NCI-H2081 (cell line): ENCODE results near the gene GTF2F2.
A peak's percentile ranks its signal among the peaks of the same experiment; 100 is the strongest.
"Not testable (repeated sequence)": the region's sequence is repeated elsewhere in the genome, so short reads cannot be mapped to it uniquely, and the experiment has no call there.

Experiments
- DNase-seq, 2 experiments: peaks; one replicate each; lab custom pipeline; 2025; lab: John Stamatoyannopoulos, UW

The GTF2F2 gene

DNA sequence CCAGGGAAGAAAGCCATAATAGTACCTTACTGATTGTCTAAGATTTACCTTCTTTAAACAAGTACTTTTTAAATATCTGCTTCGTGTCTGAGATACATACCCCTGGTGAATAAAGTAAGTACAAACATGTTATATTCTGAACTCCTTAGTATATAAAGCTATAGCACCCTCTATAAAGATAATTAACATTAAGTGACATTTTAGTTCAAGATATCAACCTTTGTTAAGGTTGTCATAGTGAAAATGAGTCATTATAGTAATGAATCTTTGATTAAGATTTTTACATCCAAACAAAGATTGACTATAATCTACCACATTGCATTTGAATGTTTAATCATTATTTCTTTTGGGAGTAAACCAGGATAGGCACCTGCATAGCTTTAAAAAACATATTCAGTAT lies 135.9 kb downstream of the GTF2F2 start:
- no peak for DNase-seq

- DNase-seq, result no peak
Measured at GRCh38 chr13:45257638-45258333, 137.5 kb downstream of the GTF2F2 start.

DNA sequence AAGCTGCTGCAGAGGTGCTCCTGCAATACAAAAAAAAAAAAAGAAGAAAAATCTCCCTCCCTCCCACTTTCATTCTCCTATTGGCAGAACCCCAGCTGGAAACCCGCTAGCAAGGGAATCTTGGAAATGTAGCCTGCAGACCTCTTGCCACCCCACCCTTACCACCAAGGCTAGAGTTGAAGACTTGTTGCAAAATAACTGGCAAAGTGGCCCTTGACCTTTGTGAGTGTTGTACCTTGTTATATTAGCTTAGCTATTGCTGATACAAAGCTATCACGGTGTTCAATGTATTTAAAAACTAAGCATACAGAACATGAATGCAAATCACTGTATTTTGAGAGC lies 138.0 kb downstream of the GTF2F2 start:
- DNase-seq, result no peak

- DNase-seq, result no peak
Measured at GRCh38 chr13:45267215-45267614, 146.9 kb downstream of the GTF2F2 start.

DNA sequence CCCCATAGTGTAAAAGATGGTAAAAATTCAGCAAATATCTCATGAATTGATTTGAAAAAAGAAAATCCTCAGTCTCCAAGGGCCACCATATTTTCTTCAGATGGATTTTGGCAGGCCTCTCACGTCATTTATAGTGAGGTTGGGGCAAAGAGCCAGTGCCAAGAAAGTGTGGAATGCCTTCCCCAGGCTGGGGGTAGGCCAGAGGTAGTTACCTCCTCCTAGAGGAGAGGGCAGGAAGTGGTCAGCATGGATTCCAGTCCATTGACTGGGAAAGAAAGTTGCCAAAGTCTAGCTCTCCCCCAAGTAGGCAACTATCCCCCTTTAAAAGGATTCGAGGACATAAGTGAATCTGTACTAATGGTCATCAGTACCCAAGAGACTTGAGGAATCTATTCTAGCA lies 148.9 kb downstream of the GTF2F2 start:
- DNase-seq, result no peak

- DNase-seq, result no peak
Measured at GRCh38 chr13:45276913-45277312, 156.6 kb downstream of the GTF2F2 start.

- DNase-seq, result no peak
Measured at GRCh38 chr13:45278096-45278645, 157.9 kb downstream of the GTF2F2 start.

- DNase-seq, result no peak
Measured at GRCh38 chr13:45280011-45280410, 159.7 kb downstream of the GTF2F2 start.

- peak; percentile 68 to 75 for DNase-seq
Measured at GRCh38 chr13:45280751-45281634, 160.7 kb downstream of the GTF2F2 start.

DNA sequence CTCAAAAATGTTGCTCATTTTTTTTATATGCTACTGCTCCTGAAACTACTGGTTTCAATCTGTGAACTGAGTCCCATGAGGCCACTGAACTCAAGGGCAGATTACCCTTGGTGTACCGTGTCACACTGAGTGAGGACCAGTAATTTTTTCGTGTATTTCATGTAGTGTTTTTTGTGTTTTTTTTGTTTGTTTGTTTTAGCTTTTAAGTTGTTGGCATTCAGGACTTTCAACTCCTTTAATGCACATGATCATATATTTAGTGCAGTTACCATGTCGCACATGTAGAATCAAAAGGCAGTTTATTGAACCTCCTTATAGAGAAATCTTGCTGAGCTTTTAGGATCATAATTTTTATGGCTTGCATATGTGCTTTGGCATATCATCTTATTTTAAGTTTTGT lies 162.7 kb downstream of the GTF2F2 start:
- no peak for DNase-seq

DNA sequence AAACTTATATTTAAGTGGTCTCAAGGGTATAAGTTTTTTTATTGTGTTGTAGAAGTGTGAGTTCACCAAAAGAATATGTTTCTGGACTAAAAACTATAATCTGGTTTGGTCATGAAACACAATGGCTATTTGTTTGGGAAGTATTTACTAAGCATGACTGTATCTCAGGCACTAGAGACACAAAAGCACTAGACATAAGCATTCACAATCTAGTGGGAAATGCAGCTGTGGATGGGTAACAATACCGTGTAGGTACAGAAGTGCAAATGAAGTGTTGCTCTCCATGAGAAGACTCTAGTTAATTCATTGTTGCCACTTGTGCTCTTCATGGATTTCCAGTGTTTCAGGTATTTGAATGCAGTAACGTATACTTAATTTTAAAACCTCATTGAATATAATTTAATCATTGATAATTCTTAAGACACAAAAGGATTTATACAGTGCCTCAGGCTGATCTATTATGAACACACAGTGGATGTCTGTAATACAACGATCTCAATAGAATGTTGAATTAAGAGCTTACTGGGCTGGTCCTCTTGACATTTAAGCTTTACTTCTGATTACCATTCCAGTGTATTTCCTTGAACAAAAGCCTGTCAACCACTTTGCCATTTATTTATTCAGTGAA lies 169.7 kb downstream of the GTF2F2 start:
- DNase-seq, result peak in 1 of 2 experiments; percentile 10

- DNase-seq, result peak in 1 of 2 experiments; percentile 12
Measured at GRCh38 chr13:45292176-45292575, 171.9 kb downstream of the GTF2F2 start.

DNA sequence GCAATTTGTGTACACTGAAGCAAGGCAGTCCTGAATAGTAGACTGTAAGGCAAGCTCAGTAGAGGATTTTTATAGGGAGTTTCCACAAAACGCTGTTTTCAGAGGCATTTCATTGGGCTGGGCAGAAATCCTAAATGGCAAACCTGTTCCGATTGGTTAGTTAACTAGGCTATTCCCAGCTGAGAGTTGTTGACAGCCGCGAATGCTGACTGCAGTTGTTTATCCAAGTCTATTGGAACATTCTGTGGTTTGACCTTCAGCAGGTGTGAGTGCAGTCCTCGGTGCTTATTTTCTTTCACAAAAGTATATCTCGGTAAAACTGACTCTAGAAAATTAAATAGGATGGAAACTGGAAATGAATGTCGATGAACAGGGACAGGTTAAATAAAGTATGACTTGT lies 175.2 kb downstream of the GTF2F2 start:
- DNase-seq, result no peak

GRCh38 chr13:45296259-45296658 lies 175.9 kb downstream of the GTF2F2 start:
- no peak for DNase-seq

GRCh38 chr13:45297456-45298205 lies 177.3 kb downstream of the GTF2F2 start:
- DNase-seq, result no peak

DNA sequence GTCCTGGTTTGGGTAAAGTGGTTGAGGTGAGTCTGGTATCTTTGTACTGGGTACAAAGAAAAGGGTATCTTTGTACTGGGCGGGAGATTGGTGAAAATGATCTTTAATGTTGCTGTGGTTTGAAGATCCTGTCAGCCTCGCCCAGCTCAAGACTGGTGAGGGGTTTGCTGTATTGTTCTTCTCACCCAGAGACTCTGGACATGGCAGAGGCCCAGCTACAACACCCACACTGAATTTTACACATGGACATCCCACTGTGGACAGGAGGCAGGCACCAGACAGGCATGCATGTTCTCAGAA lies 177.8 kb downstream of the GTF2F2 start:
- DNase-seq, result no peak

DNA sequence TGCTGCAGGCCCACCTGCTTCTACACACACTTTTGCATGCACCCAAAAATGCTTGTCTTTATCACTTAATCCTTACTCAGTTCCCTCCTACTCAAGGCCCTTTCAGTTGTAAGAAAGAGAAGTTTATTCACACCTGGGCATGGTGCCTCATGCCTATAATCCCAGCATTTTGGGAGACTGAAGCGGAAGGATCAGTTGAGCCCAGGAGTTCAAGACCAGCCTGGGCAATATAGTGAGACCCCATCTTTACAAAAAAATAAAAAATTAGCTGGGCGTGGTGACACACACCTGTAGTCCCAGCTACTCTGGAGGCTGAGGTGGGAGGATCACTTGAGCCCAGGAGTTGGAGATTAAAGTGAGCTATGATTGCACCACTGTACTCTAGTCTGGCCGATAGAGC lies 178.2 kb downstream of the GTF2F2 start:
- DNase-seq, result not testable (repeated sequence)

DNA sequence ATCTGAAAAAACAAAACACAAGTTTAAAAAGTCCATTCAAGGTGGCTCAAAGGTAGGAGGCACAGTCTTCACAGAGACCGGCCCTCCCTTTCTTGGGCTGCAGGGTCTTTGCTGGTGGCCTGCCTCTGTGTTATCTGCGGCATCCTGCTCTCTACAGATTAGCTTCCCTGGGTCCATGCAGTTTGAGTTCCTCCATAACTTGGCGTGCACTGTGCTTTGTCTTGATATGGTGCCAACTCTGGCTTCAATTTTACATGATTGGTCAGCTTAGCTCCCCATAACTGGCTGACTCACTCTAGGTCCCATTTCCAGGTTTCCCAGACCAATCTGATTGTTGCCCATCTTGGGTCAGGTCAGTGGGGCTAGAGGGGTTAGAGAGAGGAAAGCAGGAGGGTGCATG lies 178.9 kb downstream of the GTF2F2 start:
- no peak for DNase-seq

GRCh38 chr13:45300190-45300985 lies 180.1 kb downstream of the GTF2F2 start:
- no peak for DNase-seq

DNA sequence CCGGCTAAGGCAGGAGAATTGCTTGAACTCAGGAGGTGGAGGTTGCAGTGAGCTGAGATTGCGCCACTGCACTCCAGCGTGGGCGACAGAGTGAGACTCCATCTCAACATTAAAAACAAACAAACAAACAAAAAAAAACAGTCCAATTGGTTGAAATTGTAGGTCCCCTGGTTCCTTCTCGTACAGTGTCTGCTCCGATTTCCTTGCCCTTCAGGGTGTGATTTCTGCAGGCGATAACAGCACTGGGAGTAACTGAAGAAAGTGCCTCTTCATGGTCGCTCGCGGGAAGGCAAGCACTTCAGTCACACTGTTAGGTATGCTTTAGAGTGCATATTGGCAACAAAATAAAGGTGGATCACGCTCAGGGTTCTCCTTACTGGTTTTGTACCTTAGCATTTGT lies 181.0 kb downstream of the GTF2F2 start:
- no peak for DNase-seq

- DNase-seq, result no peak
Measured at GRCh38 chr13:45302507-45302906, 182.2 kb downstream of the GTF2F2 start.
